NCI-H1694 (cell line): Measurements from ENCODE around the gene TRMO.

Experiments
- DNase-seq: peaks from one replicate; lab custom pipeline; 2025; lab: John Stamatoyannopoulos, UW

The TRMO gene

GRCh38 chr9:97938081-97938644 is 15.9 kb upstream of the TRMO start, which contains the start of gene HEMGN:
Gene HEMGN (minus strand): TSS chr9:97938172. CDS start chr9:97938136, 36 bp downstream.
- no peak for DNase-seq

GRCh38 chr9:97936998-97937397 is 14.7 kb upstream of the TRMO start:
- DNase-seq, result no peak

- no peak for DNase-seq
Measured at GRCh38 chr9:97935276-97935675, 13.0 kb upstream of the TRMO start.

GRCh38 chr9:97934321-97935115 is 12.2 kb upstream of the TRMO start:
- peak; percentile 30 for DNase-seq

GRCh38 chr9:97933297-97933998 is 11.1 kb upstream of the TRMO start:
- no peak for DNase-seq

- no peak for DNase-seq
Measured at GRCh38 chr9:97930972-97931371, 8.7 kb upstream of the TRMO start.

GRCh38 chr9:97928986-97929604 is 6.8 kb upstream of the TRMO start:
- DNase-seq, result no peak

GRCh38 chr9:97925497-97926334 is 3.4 kb upstream of the TRMO start:
- no peak for DNase-seq

GRCh38 chr9:97924386-97924785 is 2.1 kb upstream of the TRMO start:
- no peak for DNase-seq

- DNase-seq, result peak; percentile 81
Measured at GRCh38 chr9:97923529-97924108, 1.3 kb upstream of the TRMO start.

- DNase-seq, result no peak
Measured at GRCh38 chr9:97919217-97919813, 3.0 kb downstream of the TRMO start.

- DNase-seq, result no peak
Measured at GRCh38 chr9:97918611-97919010, 3.7 kb downstream of the TRMO start.

GRCh38 chr9:97911970-97912369 is 10.3 kb downstream of the TRMO start:
- DNase-seq, result no peak

GRCh38 chr9:97911528-97911927 is 10.8 kb downstream of the TRMO start:
- DNase-seq, result no peak

- DNase-seq, result no peak
Measured at GRCh38 chr9:97910357-97910756, 11.9 kb downstream of the TRMO start.

GRCh38 chr9:97908705-97909104 is 13.6 kb downstream of the TRMO start:
- no peak for DNase-seq

GRCh38 chr9:97907632-97908031 is 14.7 kb downstream of the TRMO start:
- no peak for DNase-seq

- DNase-seq, result no peak
Measured at GRCh38 chr9:97907046-97907445, 15.3 kb downstream of the TRMO start.

- no peak for DNase-seq
Measured at GRCh38 chr9:97906236-97906831, 16.0 kb downstream of the TRMO start.

GRCh38 chr9:97905228-97905627 is 17.1 kb downstream of the TRMO start:
- DNase-seq, result no peak

- no peak for DNase-seq
Measured at GRCh38 chr9:97904725-97905124, 17.6 kb downstream of the TRMO start.
